Kasumi-1 (cell line): ENCODE results near the gene NPIPB5.
"Not testable (repeated sequence)": the region's sequence is repeated elsewhere in the genome, so short reads cannot be mapped to it uniquely, and the experiment has no call there.

Experiments
- DNase-seq, 2 experiments: peaks; one replicate each; lab custom pipeline; 2025; lab: John Stamatoyannopoulos, UW

The NPIPB5 gene

GRCh38 chr16:22510591-22510990 is at the start of gene NPIPB5:
TSS of gene NPIPB5 (plus strand) at chr16:22510891. CDS start at chr16:22513802, 2,911 bp downstream.
- not testable (repeated sequence) for DNase-seq

- not testable (repeated sequence) for DNase-seq
These were observed 41.8 kb upstream of the NPIPB5 start for GRCh38 chr16:22468846-22469245.

GRCh38 chr16:22537996-22538395 is 27.3 kb downstream of the NPIPB5 start:
- not testable (repeated sequence) for DNase-seq

- not testable (repeated sequence) for DNase-seq
These were observed 34.1 kb downstream of the NPIPB5 start for GRCh38 chr16:22544809-22545208.

GRCh38 chr16:22546630-22547029 is 35.9 kb downstream of the NPIPB5 start:
- not testable (repeated sequence) for DNase-seq

- not testable (repeated sequence) for DNase-seq
These were observed 36.6 kb downstream of the NPIPB5 start for GRCh38 chr16:22547170-22547765.

GRCh38 chr16:22549853-22550252 is 39.2 kb downstream of the NPIPB5 start:
- DNase-seq = not testable (repeated sequence)

- not testable (repeated sequence) for DNase-seq
These were observed 40.5 kb downstream of the NPIPB5 start for GRCh38 chr16:22551143-22551542.

GRCh38 chr16:22551651-22552050 is 41.0 kb downstream of the NPIPB5 start:
- not testable (repeated sequence) for DNase-seq

GRCh38 chr16:22556759-22557158 is 46.1 kb downstream of the NPIPB5 start:
- not testable (repeated sequence) for DNase-seq
